Caco-2 (cell line): ENCODE measurements around the gene CLMN. TPM values are rescaled to one million over a fixed set of nuclear protein-coding genes. Genes with fewer than 3 reads are reported as not detected.

Source experiments
- BruUV-seq: library from RNA; stranded (reverse); fragments of 400-500 nt; replicated peaks from 2 replicates; lab custom pipeline; 2021; lab: Mats Ljungman, UMichigan
- CTCF ChIA-PET: fragments of 300-600 bp; sonication (Branson Sonifier 250); formaldehyde crosslinking; loops from one replicate; lab custom pipeline; 2022; ENCODE audit warnings: antibody characterized with exemption; lab: Charles Lee
- POLR2A ChIA-PET: fragments of 300-600 bp; sonication (Branson Sonifier 250); formaldehyde crosslinking; loops from one replicate; lab custom pipeline; 2022; ENCODE audit warnings: antibody characterized with exemption; lab: Charles Lee
- DNase-seq, 2 experiments: peaks; one replicate each; pipeline versions ENCODE4 v3.0.0 to v3.0.0-alpha.2; 2020 to 2022
- H3K27me3 ChIP-seq: replicated peaks from 2 replicates; pipeline ENCODE4 v1.6.0; 2011; ENCODE audit warnings: low read length; ENCODE audit not compliant: control insufficient read depth, insufficient read depth
- H3K36me3 ChIP-seq: 2 replicates; pipeline ENCODE4 v1.5.1; 2011; ENCODE audit warnings: low read length; ENCODE audit not compliant: control insufficient read depth, insufficient read depth
- H3K4me1 ChIP-seq: fragments of 250-450 bp; sonication (Bioruptor Pico); 2 replicates; pipeline ENCODE4 v1.5.1; 2020; ENCODE audit warnings: mild to moderate bottlenecking
- H3K4me3 ChIP-seq: 2 replicates; pipeline ENCODE4 v1.5.1; 2011; ENCODE audit warnings: low read depth, mild to moderate bottlenecking, control low read depth, low read length
- H3K9me3 ChIP-seq: fragments of 250-450 bp; sonication (Bioruptor Pico); 2 replicates; pipeline ENCODE4 v1.5.1; 2020; ENCODE audit warnings: mild to moderate bottlenecking, moderate library complexity
- H3K27ac Mint-ChIP-seq: one replicate; pipeline ENCODE4 v1.8.0; 2022; ENCODE audit warnings: mixed read lengths; ENCODE audit not compliant: unreplicated experiment
- H3K27me3 Mint-ChIP-seq: one replicate; pipeline ENCODE4 v1.8.0; 2022; ENCODE audit warnings: mixed read lengths; ENCODE audit not compliant: insufficient read depth, unreplicated experiment
- H3K36me3 Mint-ChIP-seq: one replicate; pipeline ENCODE4 v1.8.0; 2022; ENCODE audit warnings: mild to moderate bottlenecking, mixed read lengths; ENCODE audit not compliant: insufficient read depth, unreplicated experiment
- H3K4me1 Mint-ChIP-seq: one replicate; pipeline ENCODE4 v1.8.0; 2022; ENCODE audit warnings: low read depth, mixed read lengths; ENCODE audit not compliant: unreplicated experiment
- H3K4me3 Mint-ChIP-seq: one replicate; pipeline ENCODE4 v1.8.0; 2022; ENCODE audit warnings: mild to moderate bottlenecking, moderate library complexity, mixed read lengths; ENCODE audit not compliant: unreplicated experiment
- H3K9me3 Mint-ChIP-seq: one replicate; pipeline ENCODE4 v1.8.0; 2022; ENCODE audit warnings: mixed read lengths; ENCODE audit not compliant: unreplicated experiment
- intact Hi-C: fragments of 100-400 bp; cut with micrococcal nuclease; formaldehyde crosslinking; loops from one replicate; pipeline ENCODE4 v1.10.0; 2022; ENCODE audit not compliant: unreplicated experiment
- total RNA-seq: library from RNA; stranded (reverse); gene quantifications from 2 replicates; pipeline ENCODE4 v1.2.3, GENCODE V29; 2022
- TF ChIP-seq, protein P1 (sequence below), 2 experiments: fragments of 200-600 bp in 1 of 2; IDR thresholded peaks; 1 replicate in 1 of 2; 2 replicates in 1 of 2; pipeline versions ENCODE4 v1.5.1 to v1.8.0; 2011 to 2022; ENCODE audit warnings: antibody characterized with exemption in 1 of 2, control low read depth in 1 of 2, inconsistent platforms in 1 of 2, low read depth in 1 of 2, low read length in 1 of 2, mild to moderate bottlenecking in 1 of 2, moderate library complexity in 1 of 2; ENCODE audit not compliant: insufficient read depth in 1 of 2, severe bottlenecking in 1 of 2, unreplicated experiment in 1 of 2

Gene CLMN
- total RNA-seq, 1 experiment from 2014 or later: 6.7 TPM

DNA sequence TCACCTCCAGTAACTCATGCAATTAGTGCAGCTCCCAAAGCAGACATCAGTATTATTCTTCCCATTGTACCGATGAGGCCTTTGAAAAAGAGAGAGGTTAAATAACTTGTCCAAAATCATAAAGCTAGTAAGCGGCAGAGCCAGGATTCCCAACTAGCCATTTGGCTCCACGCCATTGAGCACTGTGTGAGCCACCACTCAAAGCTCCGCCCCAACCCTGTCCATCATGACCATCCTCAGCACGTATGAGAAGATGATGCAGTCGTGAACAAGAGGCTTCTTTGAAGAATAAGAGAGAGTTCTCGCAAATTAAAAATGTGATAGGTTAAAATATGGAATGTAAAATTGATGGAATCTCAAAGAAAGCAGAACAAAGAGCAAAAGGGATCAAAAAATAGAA is 14.6 kb downstream of the CLMN start:
- CTCF ChIA-PET: no interaction called here
- no peaks in the 10 kb centered on the region for H3K9me3 ChIP-seq
- H3K4me1 ChIP-seq: no peaks in the 10 kb centered on the region
- TF ChIP-seq, protein P1, sequence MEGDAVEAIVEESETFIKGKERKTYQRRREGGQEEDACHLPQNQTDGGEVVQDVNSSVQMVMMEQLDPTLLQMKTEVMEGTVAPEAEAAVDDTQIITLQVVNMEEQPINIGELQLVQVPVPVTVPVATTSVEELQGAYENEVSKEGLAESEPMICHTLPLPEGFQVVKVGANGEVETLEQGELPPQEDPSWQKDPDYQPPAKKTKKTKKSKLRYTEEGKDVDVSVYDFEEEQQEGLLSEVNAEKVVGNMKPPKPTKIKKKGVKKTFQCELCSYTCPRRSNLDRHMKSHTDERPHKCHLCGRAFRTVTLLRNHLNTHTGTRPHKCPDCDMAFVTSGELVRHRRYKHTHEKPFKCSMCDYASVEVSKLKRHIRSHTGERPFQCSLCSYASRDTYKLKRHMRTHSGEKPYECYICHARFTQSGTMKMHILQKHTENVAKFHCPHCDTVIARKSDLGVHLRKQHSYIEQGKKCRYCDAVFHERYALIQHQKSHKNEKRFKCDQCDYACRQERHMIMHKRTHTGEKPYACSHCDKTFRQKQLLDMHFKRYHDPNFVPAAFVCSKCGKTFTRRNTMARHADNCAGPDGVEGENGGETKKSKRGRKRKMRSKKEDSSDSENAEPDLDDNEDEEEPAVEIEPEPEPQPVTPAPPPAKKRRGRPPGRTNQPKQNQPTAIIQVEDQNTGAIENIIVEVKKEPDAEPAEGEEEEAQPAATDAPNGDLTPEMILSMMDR (IDR thresholded peaks at IDR 0.05; ENCODE audit: insufficient read depth in 1 of 2, low read depth in 1 of 2, low read length in 1 of 2, severe bottlenecking in 1 of 2, unreplicated experiment in 1 of 2): no peak
- POLR2A ChIA-PET: no interaction called here
- Mint-ChIP-seq H3K4me1 (no peaks in the 10 kb centered on the region), H3K4me3 (no peak overlapping the region), H3K27me3 (peaks cover 2% of the 10 kb centered on the region), H3K9me3 (no peaks in the 10 kb centered on the region), H3K36me3 (no peaks in the 10 kb centered on the region), H3K27ac (no peak overlapping the region)
- DNase-seq: no peak
- intact Hi-C loops: no loop called here
- no peak overlapping the region for H3K4me3 ChIP-seq
- BruUV-seq: no TSS peak
- no peaks in the 10 kb centered on the region for H3K27me3 ChIP-seq
- no peaks in the 10 kb centered on the region for H3K36me3 ChIP-seq

DNA sequence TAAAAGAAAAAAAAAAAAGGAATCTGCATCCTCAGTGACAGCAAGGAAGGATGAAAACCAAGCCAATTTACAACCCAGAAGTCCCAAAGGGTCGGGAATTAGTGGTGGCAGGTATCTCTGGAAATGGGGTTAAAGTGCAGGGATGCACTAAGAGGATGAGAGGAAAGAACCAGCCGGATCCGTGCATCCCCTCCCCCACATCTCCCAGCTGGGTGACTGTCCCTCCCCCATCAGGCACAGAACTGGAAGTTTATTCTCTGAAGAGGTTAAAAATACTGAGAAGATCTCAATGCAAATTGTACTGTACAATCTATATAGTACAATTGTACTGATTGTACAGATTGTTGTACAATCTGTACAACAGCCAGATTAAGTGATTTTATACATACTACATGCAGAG is 15.4 kb downstream of the CLMN start:
- DNase-seq: no peak
- no peak overlapping the region for H3K4me3 ChIP-seq
- no TSS peak for BruUV-seq
- intact Hi-C loops: no loop called here
- H3K4me1 ChIP-seq: no peaks in the 10 kb centered on the region
- no peaks in the 10 kb centered on the region for H3K36me3 ChIP-seq
- Mint-ChIP-seq H3K4me1 (no peaks in the 10 kb centered on the region), H3K9me3 (no peaks in the 10 kb centered on the region), H3K4me3 (no peak overlapping the region), H3K27me3 (peaks cover 2% of the 10 kb centered on the region), H3K36me3 (no peaks in the 10 kb centered on the region), H3K27ac (no peak overlapping the region)
- CTCF ChIA-PET: no interaction called here
- TF ChIP-seq, protein P1 (IDR thresholded peaks at IDR 0.05; ENCODE audit: insufficient read depth in 1 of 2, low read depth in 1 of 2, low read length in 1 of 2, severe bottlenecking in 1 of 2, unreplicated experiment in 1 of 2): no peak
- no peaks in the 10 kb centered on the region for H3K9me3 ChIP-seq
- POLR2A ChIA-PET: no interaction called here
- no peaks in the 10 kb centered on the region for H3K27me3 ChIP-seq

DNA sequence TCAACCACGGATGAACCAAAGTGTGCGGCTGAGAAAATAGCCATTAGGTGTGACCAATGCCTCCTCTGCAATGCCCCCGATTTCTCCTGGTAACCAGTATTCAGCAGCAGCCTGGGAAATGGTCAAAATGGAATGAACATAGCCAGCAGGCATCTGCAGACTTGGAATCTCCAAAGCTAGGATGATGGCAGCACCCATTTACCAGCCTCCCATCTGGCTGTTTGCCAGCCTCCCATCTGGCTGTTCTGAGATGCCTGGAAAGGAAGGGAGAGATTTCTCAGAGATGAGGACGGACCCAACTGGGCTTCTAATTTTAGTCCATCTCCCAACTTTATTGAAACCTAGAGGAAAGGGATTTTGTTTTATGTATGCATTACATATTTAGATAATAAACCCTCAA is 16.2 kb downstream of the CLMN start:
- DNase-seq: no peak
- Histone ChIP-seq H3K9me3 (no peaks in the 10 kb centered on the region), H3K4me1 (no peaks in the 10 kb centered on the region), H3K27me3 (no peaks in the 10 kb centered on the region), H3K36me3 (no peaks in the 10 kb centered on the region), H3K4me3 (no peak overlapping the region)
- ChIA-PET POLR2A (no interaction called here), CTCF (no interaction called here)
- no TSS peak for BruUV-seq
- H3K4me3 Mint-ChIP-seq: no peak overlapping the region
- peaks cover 2% of the 10 kb centered on the region for H3K27me3 Mint-ChIP-seq
- no peak overlapping the region for H3K27ac Mint-ChIP-seq
- TF ChIP-seq, protein P1 (IDR thresholded peaks at IDR 0.05; ENCODE audit: insufficient read depth in 1 of 2, low read depth in 1 of 2, low read length in 1 of 2, severe bottlenecking in 1 of 2, unreplicated experiment in 1 of 2): no peak
- no peaks in the 10 kb centered on the region for H3K36me3 Mint-ChIP-seq
- H3K4me1 Mint-ChIP-seq: no peaks in the 10 kb centered on the region
- no peaks in the 10 kb centered on the region for H3K9me3 Mint-ChIP-seq
- intact Hi-C loops: no loop called here
